Ovary (tissue), 9 donors: Measurements from ENCODE around the gene PDIA6. TPM values are rescaled to one million over a fixed set of nuclear protein-coding genes. Genes with fewer than 3 reads are reported as not detected.

Experiments used
- DNase-seq, 5 donors: peaks; one replicate each; pipeline ENCODE4 v3.0.0-alpha.2; 2019 to 2020
- H3K27ac ChIP-seq, 2 donors: fragments of 200-600 bp; one replicate each; pipeline versions ENCODE4 v1.5.1 to v1.8.0; 2019 to 2022
- H3K27me3 ChIP-seq: fragments of 200-600 bp; one replicate; pipeline ENCODE4 v1.8.0; 2022
- H3K36me3 ChIP-seq: fragments of 200-600 bp; sonication (generic); one replicate; pipeline ENCODE4 v1.5.1; 2019
- H3K4me1 ChIP-seq: one replicate; pipeline ENCODE4 v1.8.1; 2013; ENCODE audit warnings: mild to moderate bottlenecking, moderate library complexity; ENCODE audit not compliant: insufficient read depth
- H3K4me3 ChIP-seq: fragments of 200-600 bp; sonication (generic); one replicate; pipeline ENCODE4 v1.5.1; 2017
- H3K9me3 ChIP-seq, 2 donors: fragments of 200-600 bp in 1 of 2; sonication (generic) in 1 of 2; one replicate each; pipeline versions ENCODE4 v1.5.1 to v1.8.1; 2013 to 2019; ENCODE audit warnings: mild to moderate bottlenecking in 1 of 2, moderate library complexity in 1 of 2
- EP300 ChIP-seq: sonication (generic); formaldehyde crosslinking; IDR thresholded peaks from one replicate; pipeline ENCODE4 v1.6.1; 2017; ENCODE audit warnings: antibody characterized with exemption
- POLR2A ChIP-seq: fragments of 450-650 bp; IDR thresholded peaks from one replicate; pipeline ENCODE4 v1.6.1; 2017; ENCODE audit warnings: antibody characterized with exemption, mild to moderate bottlenecking, moderate library complexity
- WGBS, 3 donors: extraction: QIAGEN DNeasy Blood & Tissue Kit in 1 of 3; methylation state at CpG; one replicate each; pipeline versions ENCODE4 v1.1.5 to v1.1.7; 2013 to 2017; 5-methylcytosine and 5-hydroxymethylcytosine counted together
- intact Hi-C, 4 donors: fragments of 100-400 bp; cut with DNase I; formaldehyde crosslinking; loops; one replicate each; pipeline versions ENCODE4 v1.11.0 to v1.15.1; 2022 to 2023
- polyA plus RNA-seq, 2 donors: library from polyadenylated mRNA; stranded (reverse); fragments of 200-250 nt in 1 of 2; fragments of 350-450 nt in 1 of 2; fragmentation: Illumina TruSeq in 1 of 2; extraction: RNeasy Lipid Tissue Mini Kit (QIAGEN cat#74804) in 1 of 2; gene quantifications; one replicate each; pipeline ENCODE4 v1.2.3, GENCODE V29; 2013 to 2014
- total RNA-seq, 7 donors: library from RNA; depleted of rRNA in 2 of 7; stranded (reverse); fragments of >200 nt in 2 of 7; fragmentation: NEBNext Ultra II Directional in 3 of 7; extraction: Animal tissue kit (Norgen Biotek cat#: 25700) in 3 of 7; gene quantifications; one replicate each; pipeline versions ENCODE4 v1.1.0 to v1.2.4, GENCODE V29; 2016 to 2023
- TF ChIP-seq, protein P1 (sequence below), 3 donors: fragments of 450-650 bp in 2 of 3; fragments of 200-600 bp in 1 of 3; IDR thresholded peaks; one replicate each; pipeline versions ENCODE4 v1.5.1 to v1.8.0; 2016 to 2022; ENCODE audit warnings: antibody characterized with exemption in 3 of 3, mild to moderate bottlenecking in 1 of 3
- donor health status: DM: no; HTN: no; CAD: no; lungs with moderate emphysema.
- donor health status: DM: no; HTN: no; CAD: no.
- donor health status: Bipolar disorder and iron deficiency.
- donor health status: DM: yes; HTN: yes; CAD: no.
- donor health status: DM: no; HTN: no; CAD: no.
- donor health status: DM: yes; HTN: yes; CAD: no.

PDIA6 gene
- total and polyA plus RNA-seq, 9 donors, result 60.6 to 220 (median 109) TPM

DNA sequence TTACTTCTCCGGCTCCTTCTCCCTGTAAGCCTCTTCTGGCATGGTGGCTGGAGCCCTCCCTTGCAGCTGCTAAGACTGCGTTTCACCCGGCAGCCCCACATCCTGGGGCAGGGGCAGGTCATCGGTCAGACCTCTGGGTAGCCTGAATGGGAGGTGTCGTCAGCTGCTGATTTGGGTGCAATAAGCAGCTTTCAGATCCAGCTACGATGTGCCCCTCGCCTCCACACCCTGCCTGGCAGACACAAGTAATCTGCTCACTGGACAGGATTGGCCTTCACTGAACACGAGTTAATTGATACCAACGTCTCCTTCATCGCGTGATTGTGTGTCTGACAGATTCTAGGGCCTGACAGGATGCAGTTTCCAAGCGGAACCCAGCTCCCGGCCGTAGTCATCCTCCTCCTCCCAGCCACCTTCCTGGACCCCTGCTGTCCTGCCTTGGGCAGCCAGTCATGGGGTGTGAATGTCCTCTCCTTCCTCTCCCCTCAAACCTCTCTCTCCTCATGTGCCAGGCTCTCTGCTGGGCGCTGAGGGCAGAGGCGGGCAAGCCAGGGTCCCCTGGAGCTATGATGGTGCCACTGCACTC, 18.9 kb upstream of the PDIA6 start:
- TF ChIP-seq POLR2A (no peak), EP300 (no peak)
- Histone ChIP-seq H3K4me1 (peaks cover 2% of the 10 kb centered on the region), H3K4me3 (no peak overlapping the region), H3K9me3 (no peaks in the 10 kb centered on the region), H3K36me3 (no peaks in the 10 kb centered on the region), H3K27me3 (no peaks in the 10 kb centered on the region), H3K27ac (no peak overlapping the region)
- 60 to 65% (median 60%) methylated on average over 16 of the region's 16 CpGs for WGBS, 3 donors
- DNase-seq, result no peak
- intact Hi-C loops, result loop anchor here in 3 of 4 donors (5.0 to 10.0 kb wide), 4 partner anchors 291 to 613 kb away; no protein-coding TSS in a partner anchor

DNA sequence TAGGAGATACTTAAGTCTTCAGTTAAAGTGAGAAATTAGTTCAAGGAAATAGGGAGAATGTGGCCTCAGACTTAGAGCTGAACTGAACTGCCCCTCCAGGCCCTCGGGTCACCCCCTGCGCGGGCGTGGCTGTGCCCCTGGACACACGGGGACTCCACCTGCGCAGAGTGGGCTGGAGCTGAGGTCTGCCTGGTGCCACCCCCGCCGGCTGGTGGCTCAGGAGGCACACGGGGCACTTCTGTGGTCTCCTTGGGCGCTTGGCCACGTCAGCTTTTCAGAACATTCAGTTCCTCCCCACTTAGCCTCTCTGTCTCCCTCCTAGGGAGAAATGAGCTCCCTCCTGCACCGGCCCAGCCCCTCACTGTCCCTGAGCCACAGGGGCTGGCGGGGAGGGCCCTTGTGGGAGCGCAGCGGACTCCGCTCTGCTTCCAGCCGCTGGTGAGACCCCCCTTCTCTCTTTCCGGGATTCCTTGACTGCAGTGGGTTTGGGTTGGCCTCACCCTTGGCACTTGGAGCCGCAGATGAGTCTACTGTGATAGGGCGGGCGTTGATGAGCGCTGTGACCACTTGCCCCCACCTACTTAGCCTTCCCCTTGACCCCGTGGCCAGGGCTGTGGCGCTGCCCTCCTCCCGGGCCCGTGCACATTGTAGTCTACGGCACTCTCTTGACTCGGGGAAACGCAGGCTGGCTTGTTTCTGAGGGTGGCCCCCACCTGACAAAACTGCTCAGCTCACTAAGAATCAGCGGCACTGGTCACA, 18.2 kb upstream of the PDIA6 start:
- Histone ChIP-seq H3K27me3 (no peaks in the 10 kb centered on the region), H3K9me3 (no peaks in the 10 kb centered on the region), H3K4me1 (peaks cover 2% of the 10 kb centered on the region), H3K36me3 (no peaks in the 10 kb centered on the region), H3K4me3 (no peak overlapping the region), H3K27ac (no peak overlapping the region)
- 68 to 76% (median 69%) methylated on average over 27 to 30 of the region's 30 CpGs for whole genome bisulfite sequencing, 3 donors
- TF ChIP-seq POLR2A (no peak), EP300 (no peak)
- TF ChIP-seq, protein P1, sequence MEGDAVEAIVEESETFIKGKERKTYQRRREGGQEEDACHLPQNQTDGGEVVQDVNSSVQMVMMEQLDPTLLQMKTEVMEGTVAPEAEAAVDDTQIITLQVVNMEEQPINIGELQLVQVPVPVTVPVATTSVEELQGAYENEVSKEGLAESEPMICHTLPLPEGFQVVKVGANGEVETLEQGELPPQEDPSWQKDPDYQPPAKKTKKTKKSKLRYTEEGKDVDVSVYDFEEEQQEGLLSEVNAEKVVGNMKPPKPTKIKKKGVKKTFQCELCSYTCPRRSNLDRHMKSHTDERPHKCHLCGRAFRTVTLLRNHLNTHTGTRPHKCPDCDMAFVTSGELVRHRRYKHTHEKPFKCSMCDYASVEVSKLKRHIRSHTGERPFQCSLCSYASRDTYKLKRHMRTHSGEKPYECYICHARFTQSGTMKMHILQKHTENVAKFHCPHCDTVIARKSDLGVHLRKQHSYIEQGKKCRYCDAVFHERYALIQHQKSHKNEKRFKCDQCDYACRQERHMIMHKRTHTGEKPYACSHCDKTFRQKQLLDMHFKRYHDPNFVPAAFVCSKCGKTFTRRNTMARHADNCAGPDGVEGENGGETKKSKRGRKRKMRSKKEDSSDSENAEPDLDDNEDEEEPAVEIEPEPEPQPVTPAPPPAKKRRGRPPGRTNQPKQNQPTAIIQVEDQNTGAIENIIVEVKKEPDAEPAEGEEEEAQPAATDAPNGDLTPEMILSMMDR (IDR thresholded peaks at IDR 0.05), result no peak
- DNase-seq, result no peak
- intact Hi-C loops, result loop anchor here in 3 of 4 donors (5.0 to 10.0 kb wide), 4 partner anchors 291 to 614 kb away; no protein-coding TSS in a partner anchor

DNA sequence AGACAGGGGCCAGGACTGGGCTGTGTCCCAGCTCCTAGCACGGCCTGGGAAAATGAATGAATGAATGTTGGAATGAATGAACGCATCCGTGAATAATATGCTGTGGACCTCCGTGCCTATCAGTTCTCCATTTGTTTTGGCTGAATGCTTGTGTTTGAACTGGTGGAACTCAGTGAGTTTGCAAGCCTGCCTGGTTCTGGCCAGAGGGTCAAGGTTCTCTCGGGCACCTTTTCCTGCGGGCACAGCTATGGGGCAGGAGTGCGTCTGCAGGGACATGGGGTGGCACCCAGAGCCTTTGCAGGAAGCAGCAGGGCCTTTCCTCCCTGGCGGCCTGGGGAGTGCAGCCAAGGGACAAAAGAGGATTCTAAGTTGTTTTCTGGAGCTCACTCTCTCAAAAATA, 17.6 kb upstream of the PDIA6 start:
- 69 to 77% (median 74%) methylated on average over 8 of the region's 8 CpGs for WGBS, 3 donors
- peaks cover 2% of the 10 kb centered on the region for H3K4me1 ChIP-seq
- no peaks in the 10 kb centered on the region for H3K27me3 ChIP-seq
- intact Hi-C loops, result loop anchor here in 3 of 4 donors (5.0 to 10.0 kb wide), 4 partner anchors 292 to 615 kb away; no protein-coding TSS in a partner anchor
- H3K4me3 ChIP-seq, result no peak overlapping the region
- no peaks in the 10 kb centered on the region for H3K36me3 ChIP-seq
- no peaks in the 10 kb centered on the region for H3K9me3 ChIP-seq
- DNase-seq, result no peak
- H3K27ac ChIP-seq, result no peak overlapping the region
- no peak for TF ChIP-seq EP300
- TF ChIP-seq, protein P1 (IDR thresholded peaks at IDR 0.05), result no peak
- TF ChIP-seq POLR2A, result no peak

- H3K4me1 ChIP-seq, result no peaks in the 10 kb centered on the region
- H3K4me3 ChIP-seq, result no peak overlapping the region
- DNase-seq, result no peak
- WGBS, 3 donors, result 63 to 70% (median 68%) methylated on average over 3 of the region's 3 CpGs
- TF ChIP-seq, protein P1 (IDR thresholded peaks at IDR 0.05), result no peak
- TF ChIP-seq EP300 (no peak), POLR2A (no peak)
- H3K9me3 ChIP-seq, result no peaks in the 10 kb centered on the region
- H3K27me3 ChIP-seq, result no peaks in the 10 kb centered on the region
- intact Hi-C loops, result no loop called here
- H3K36me3 ChIP-seq, result no peaks in the 10 kb centered on the region
- no peak overlapping the region for H3K27ac ChIP-seq
These were observed 16.7 kb upstream of the PDIA6 start for GRCh38 chr2:10829299-10829698.

DNA sequence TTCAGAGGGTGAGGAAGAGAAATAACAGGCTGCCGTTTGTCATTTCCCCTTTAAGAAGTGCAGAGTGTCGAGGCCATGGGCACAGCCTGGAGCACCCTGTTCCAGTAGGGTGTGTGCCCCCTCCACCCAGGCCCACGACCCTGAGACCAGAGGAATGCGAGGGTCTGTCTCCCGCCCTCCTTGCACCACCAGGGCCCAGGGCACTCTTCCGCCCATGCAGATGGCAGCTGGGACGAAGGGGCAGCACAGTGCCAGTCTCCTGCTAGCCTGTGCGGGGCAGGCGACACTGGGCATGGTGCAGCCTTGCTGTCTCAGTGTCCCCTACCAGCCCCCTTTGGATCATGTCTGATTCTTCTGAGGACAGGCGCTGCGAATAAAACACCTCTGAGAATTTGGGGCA, 15.8 kb upstream of the PDIA6 start:
- H3K4me1 ChIP-seq, result no peaks in the 10 kb centered on the region
- H3K4me3 ChIP-seq, result no peak overlapping the region
- intact Hi-C loops, result no loop called here
- TF ChIP-seq, protein P1 (IDR thresholded peaks at IDR 0.05), result no peak
- TF ChIP-seq EP300 (no peak), POLR2A (no peak)
- no peak for DNase-seq
- no peaks in the 10 kb centered on the region for H3K36me3 ChIP-seq
- no peaks in the 10 kb centered on the region for H3K9me3 ChIP-seq
- H3K27ac ChIP-seq, result no peak overlapping the region
- H3K27me3 ChIP-seq, result no peaks in the 10 kb centered on the region
- WGBS, 3 donors, result 73 to 80% (median 79%) methylated on average over 11 of the region's 11 CpGs
